Ovary (tissue), 9 donors: Measurements from ENCODE around the gene SAAL1. TPM values are rescaled to one million over a fixed set of nuclear protein-coding genes. Genes with fewer than 3 reads are reported as not detected.

Experiments used
- DNase-seq, 5 donors: peaks; one replicate each; pipeline ENCODE4 v3.0.0-alpha.2; 2019 to 2020
- H3K27ac ChIP-seq, 2 donors: fragments of 200-600 bp; one replicate each; pipeline versions ENCODE4 v1.5.1 to v1.8.0; 2019 to 2022
- H3K27me3 ChIP-seq: fragments of 200-600 bp; one replicate; pipeline ENCODE4 v1.8.0; 2022
- H3K36me3 ChIP-seq: fragments of 200-600 bp; sonication (generic); one replicate; pipeline ENCODE4 v1.5.1; 2019
- H3K4me1 ChIP-seq: one replicate; pipeline ENCODE4 v1.8.1; 2013; ENCODE audit warnings: mild to moderate bottlenecking, moderate library complexity; ENCODE audit not compliant: insufficient read depth
- H3K4me3 ChIP-seq: fragments of 200-600 bp; sonication (generic); one replicate; pipeline ENCODE4 v1.5.1; 2017
- H3K9me3 ChIP-seq, 2 donors: fragments of 200-600 bp in 1 of 2; sonication (generic) in 1 of 2; one replicate each; pipeline versions ENCODE4 v1.5.1 to v1.8.1; 2013 to 2019; ENCODE audit warnings: mild to moderate bottlenecking in 1 of 2, moderate library complexity in 1 of 2
- EP300 ChIP-seq: sonication (generic); formaldehyde crosslinking; IDR thresholded peaks from one replicate; pipeline ENCODE4 v1.6.1; 2017; ENCODE audit warnings: antibody characterized with exemption
- POLR2A ChIP-seq: fragments of 450-650 bp; IDR thresholded peaks from one replicate; pipeline ENCODE4 v1.6.1; 2017; ENCODE audit warnings: antibody characterized with exemption, mild to moderate bottlenecking, moderate library complexity
- WGBS, 3 donors: extraction: QIAGEN DNeasy Blood & Tissue Kit in 1 of 3; methylation state at CpG; one replicate each; pipeline versions ENCODE4 v1.1.5 to v1.1.7; 2013 to 2017; 5-methylcytosine and 5-hydroxymethylcytosine counted together
- intact Hi-C, 4 donors: fragments of 100-400 bp; cut with DNase I; formaldehyde crosslinking; loops; one replicate each; pipeline versions ENCODE4 v1.11.0 to v1.15.1; 2022 to 2023
- polyA plus RNA-seq, 2 donors: library from polyadenylated mRNA; stranded (reverse); fragments of 200-250 nt in 1 of 2; fragments of 350-450 nt in 1 of 2; fragmentation: Illumina TruSeq in 1 of 2; extraction: RNeasy Lipid Tissue Mini Kit (QIAGEN cat#74804) in 1 of 2; gene quantifications; one replicate each; pipeline ENCODE4 v1.2.3, GENCODE V29; 2013 to 2014
- total RNA-seq, 7 donors: library from RNA; depleted of rRNA in 2 of 7; stranded (reverse); fragments of >200 nt in 2 of 7; fragmentation: NEBNext Ultra II Directional in 3 of 7; extraction: Animal tissue kit (Norgen Biotek cat#: 25700) in 3 of 7; gene quantifications; one replicate each; pipeline versions ENCODE4 v1.1.0 to v1.2.4, GENCODE V29; 2016 to 2023
- TF ChIP-seq, protein P1 (sequence below), 3 donors: fragments of 450-650 bp in 2 of 3; fragments of 200-600 bp in 1 of 3; IDR thresholded peaks; one replicate each; pipeline versions ENCODE4 v1.5.1 to v1.8.0; 2016 to 2022; ENCODE audit warnings: antibody characterized with exemption in 3 of 3, mild to moderate bottlenecking in 1 of 3
- donor health status: DM: no; HTN: no; CAD: no; lungs with moderate emphysema.
- donor health status: DM: no; HTN: no; CAD: no.
- donor health status: Bipolar disorder and iron deficiency.
- donor health status: DM: yes; HTN: yes; CAD: no.
- donor health status: DM: no; HTN: no; CAD: no.
- donor health status: DM: yes; HTN: yes; CAD: no.

The SAAL1 gene
- total and polyA plus RNA-seq, 9 donors, result 5.7 to 15.0 (median 12.6) TPM

DNA sequence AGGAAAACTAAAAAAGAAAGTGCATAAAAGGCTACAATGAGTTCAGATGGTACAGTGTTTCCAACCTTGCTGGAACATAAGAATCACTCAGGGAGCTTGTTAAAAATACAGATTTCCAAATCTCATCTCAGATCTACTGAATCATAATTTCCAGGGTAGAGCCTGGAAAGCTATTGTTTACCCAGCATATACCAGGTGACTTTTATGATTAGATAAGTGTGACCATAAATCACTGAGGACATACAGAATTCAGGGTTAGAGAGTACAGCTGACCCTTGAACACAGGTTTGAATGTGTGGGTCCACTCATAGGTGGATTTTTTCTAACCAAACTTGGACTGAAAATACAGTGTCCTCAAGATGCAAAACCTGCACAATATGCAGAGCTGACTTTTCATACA lies 11.9 kb downstream of the SAAL1 start:
- Histone ChIP-seq H3K4me1 (peaks cover 2% of the 10 kb centered on the region), H3K27ac (no peak overlapping the region), H3K9me3 (no peaks in the 10 kb centered on the region), H3K36me3 (no peaks in the 10 kb centered on the region), H3K27me3 (no peaks in the 10 kb centered on the region), H3K4me3 (no peak overlapping the region)
- intact Hi-C loops, result no loop called here
- TF ChIP-seq, protein P1, sequence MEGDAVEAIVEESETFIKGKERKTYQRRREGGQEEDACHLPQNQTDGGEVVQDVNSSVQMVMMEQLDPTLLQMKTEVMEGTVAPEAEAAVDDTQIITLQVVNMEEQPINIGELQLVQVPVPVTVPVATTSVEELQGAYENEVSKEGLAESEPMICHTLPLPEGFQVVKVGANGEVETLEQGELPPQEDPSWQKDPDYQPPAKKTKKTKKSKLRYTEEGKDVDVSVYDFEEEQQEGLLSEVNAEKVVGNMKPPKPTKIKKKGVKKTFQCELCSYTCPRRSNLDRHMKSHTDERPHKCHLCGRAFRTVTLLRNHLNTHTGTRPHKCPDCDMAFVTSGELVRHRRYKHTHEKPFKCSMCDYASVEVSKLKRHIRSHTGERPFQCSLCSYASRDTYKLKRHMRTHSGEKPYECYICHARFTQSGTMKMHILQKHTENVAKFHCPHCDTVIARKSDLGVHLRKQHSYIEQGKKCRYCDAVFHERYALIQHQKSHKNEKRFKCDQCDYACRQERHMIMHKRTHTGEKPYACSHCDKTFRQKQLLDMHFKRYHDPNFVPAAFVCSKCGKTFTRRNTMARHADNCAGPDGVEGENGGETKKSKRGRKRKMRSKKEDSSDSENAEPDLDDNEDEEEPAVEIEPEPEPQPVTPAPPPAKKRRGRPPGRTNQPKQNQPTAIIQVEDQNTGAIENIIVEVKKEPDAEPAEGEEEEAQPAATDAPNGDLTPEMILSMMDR (IDR thresholded peaks at IDR 0.05), result no peak
- TF ChIP-seq POLR2A, result no peak
- no peak for TF ChIP-seq EP300
- no peak for DNase-seq

DNA sequence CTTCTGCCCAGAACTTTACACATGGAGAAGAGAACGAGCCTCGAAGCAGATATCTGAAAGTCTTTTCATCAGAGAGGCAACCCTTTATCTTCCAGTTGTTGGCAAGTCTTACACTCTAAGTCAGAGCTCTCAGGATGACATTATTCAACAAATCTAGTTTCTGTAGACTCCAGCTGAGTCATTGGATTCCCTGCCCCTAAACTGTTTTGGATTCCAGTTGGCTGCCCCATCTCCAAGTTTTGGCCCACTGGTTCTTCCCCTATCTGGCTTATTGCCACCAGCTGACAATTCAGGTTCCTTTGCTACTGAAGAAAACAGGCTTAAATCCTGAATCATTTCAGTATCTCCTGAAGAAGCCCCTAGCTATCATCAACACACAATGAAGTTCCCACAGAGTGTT lies 14.2 kb downstream of the SAAL1 start:
- WGBS, 3 donors, result 39 to 44% (median 40%) methylated on average over 2 of the region's 2 CpGs
- peaks cover 2% of the 10 kb centered on the region for H3K4me1 ChIP-seq
- no peak overlapping the region for H3K27ac ChIP-seq
- no peak for DNase-seq
- H3K4me3 ChIP-seq, result no peak overlapping the region
- intact Hi-C loops, result no loop called here
- TF ChIP-seq POLR2A, result no peak
- TF ChIP-seq, protein P1 (IDR thresholded peaks at IDR 0.05), result no peak
- TF ChIP-seq EP300, result no peak
- H3K27me3 ChIP-seq, result no peaks in the 10 kb centered on the region
- no peaks in the 10 kb centered on the region for H3K9me3 ChIP-seq
- H3K36me3 ChIP-seq, result no peaks in the 10 kb centered on the region

DNA sequence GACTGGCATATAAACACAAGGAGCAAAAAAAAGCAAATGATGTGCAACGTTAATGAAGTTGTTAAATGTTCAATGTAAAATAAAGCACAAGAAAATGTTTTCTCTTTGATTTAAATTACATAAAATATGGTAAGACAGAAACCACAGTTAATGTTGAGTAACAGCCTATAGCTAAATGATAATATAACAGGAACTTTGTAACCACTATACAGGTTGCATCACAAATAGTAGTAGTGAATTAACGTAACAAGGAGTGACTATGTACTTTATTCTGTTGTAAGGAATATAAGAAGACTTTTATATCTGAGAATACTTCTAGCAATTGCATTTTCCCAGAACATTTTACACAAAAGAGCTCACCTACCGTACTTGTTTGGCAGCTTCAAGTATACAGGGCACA lies 16.9 kb downstream of the SAAL1 start:
- H3K27ac ChIP-seq, result no peak overlapping the region
- no peak for DNase-seq
- no peak overlapping the region for H3K4me3 ChIP-seq
- H3K9me3 ChIP-seq, result no peaks in the 10 kb centered on the region
- WGBS, 3 donors, result 88 to 91% (median 89%) methylated on average over 3 of the region's 3 CpGs
- peaks cover 2% of the 10 kb centered on the region for H3K4me1 ChIP-seq
- TF ChIP-seq, protein P1 (IDR thresholded peaks at IDR 0.05), result no peak
- TF ChIP-seq POLR2A (no peak), EP300 (no peak)
- no peaks in the 10 kb centered on the region for H3K27me3 ChIP-seq
- intact Hi-C loops, result no loop called here
- H3K36me3 ChIP-seq, result no peaks in the 10 kb centered on the region

DNA sequence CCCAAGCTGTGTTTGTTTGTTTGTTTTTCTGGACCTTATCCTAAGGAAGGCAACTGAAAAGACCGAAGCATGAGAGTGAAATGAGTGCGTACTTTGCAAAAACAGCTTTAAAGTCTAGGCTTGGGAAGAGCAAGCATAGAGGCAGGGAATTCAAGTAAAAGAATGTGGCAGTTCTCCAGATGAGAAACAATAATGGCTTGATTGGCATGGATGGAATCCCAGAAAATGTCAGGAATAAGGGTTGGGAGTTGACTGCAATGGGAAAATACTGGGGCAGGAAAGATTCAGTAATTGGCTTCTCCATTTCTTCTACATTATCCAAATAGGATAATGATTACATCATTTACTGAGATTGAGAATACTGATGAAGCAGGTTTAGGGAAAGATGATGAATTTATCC lies 17.5 kb downstream of the SAAL1 start:
- no peak overlapping the region for H3K27ac ChIP-seq
- H3K36me3 ChIP-seq, result no peaks in the 10 kb centered on the region
- no peaks in the 10 kb centered on the region for H3K27me3 ChIP-seq
- no peaks in the 10 kb centered on the region for H3K9me3 ChIP-seq
- peaks cover 2% of the 10 kb centered on the region for H3K4me1 ChIP-seq
- H3K4me3 ChIP-seq, result no peak overlapping the region
- WGBS, 3 donors, result 88 to 96% (median 95%) methylated on average over 2 of the region's 2 CpGs
- intact Hi-C loops, result no loop called here
- TF ChIP-seq, protein P1 (IDR thresholded peaks at IDR 0.05), result no peak
- TF ChIP-seq POLR2A, result no peak
- TF ChIP-seq EP300, result no peak
- no peak for DNase-seq

DNA sequence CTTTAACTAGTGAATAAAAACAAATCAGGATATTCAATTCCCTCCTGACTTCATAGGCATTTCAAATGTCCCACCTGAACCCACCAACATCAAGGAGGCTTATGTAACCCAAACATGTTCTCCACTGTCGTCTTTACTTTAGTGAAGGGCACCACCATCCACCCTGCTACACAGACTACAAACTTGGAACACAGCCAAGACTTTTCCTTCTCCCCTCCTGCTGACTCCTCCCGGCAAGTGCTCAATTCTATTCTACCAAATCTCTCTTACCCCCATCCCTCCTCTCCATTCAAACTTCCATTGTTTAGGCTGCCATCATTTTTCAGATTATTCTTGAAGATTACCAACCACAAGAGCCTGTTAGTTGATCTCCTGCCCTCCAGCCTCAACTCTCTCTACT lies 24.3 kb downstream of the SAAL1 start:
- Histone ChIP-seq H3K27ac (no peak overlapping the region), H3K36me3 (no peaks in the 10 kb centered on the region), H3K4me1 (no peaks in the 10 kb centered on the region), H3K9me3 (no peaks in the 10 kb centered on the region), H3K4me3 (no peak overlapping the region), H3K27me3 (no peaks in the 10 kb centered on the region)
- TF ChIP-seq, protein P1 (IDR thresholded peaks at IDR 0.05), result no peak
- TF ChIP-seq POLR2A (no peak), EP300 (no peak)
- intact Hi-C loops, result no loop called here
- no peak for DNase-seq
- 62 to 75% (median 74%) methylated on average over 2 of the region's 2 CpGs for WGBS, 3 donors
